Vagina (tissue), 2 donors: ENCODE measurements around the gene CLN6.

Experiments
- CTCF ChIP-seq, 3 experiments: fragments of 450-650 bp in 2 of 3; fragments of 200-600 bp in 1 of 3; sonication (generic) in 1 of 3; IDR thresholded peaks; one replicate each; pipeline ENCODE4 v1.5.1; 2017 to 2019; ENCODE audit warnings: antibody characterized with exemption in 3 of 3, mild to moderate bottlenecking in 2 of 3, moderate library complexity in 2 of 3
- POLR2A ChIP-seq, 2 donors: fragments of 450-650 bp; IDR thresholded peaks; one replicate each; pipeline ENCODE4 v1.6.1; 2017; ENCODE audit warnings: antibody characterized with exemption in 2 of 2, mild to moderate bottlenecking in 2 of 2, moderate library complexity in 2 of 2

GRCh38 chr15:68220967-68221366 is 8.6 kb downstream of the CLN6 start:
- no peak for TF ChIP-seq POLR2A (IDR thresholded peaks at IDR 0.05)
- no peak for TF ChIP-seq CTCF (IDR thresholded peaks at IDR 0.05)
